Urinary bladder (tissue), 4 donors: ENCODE data around the gene KIF2C. TPM values are rescaled to one million over a fixed set of nuclear protein-coding genes. Genes with fewer than 3 reads are reported as not detected.
"Not testable (repeated sequence)": the region's sequence is repeated elsewhere in the genome, so short reads cannot be mapped to it uniquely, and the experiment has no call there.

ENCODE experiments used
- DNase-seq: peaks from one replicate; pipeline ENCODE4 v3.0.0-alpha.2; 2015; ENCODE audit errors: extremely low spot score
- H3K27ac ChIP-seq: one replicate; pipeline ENCODE4 v1.5.1; 2013; ENCODE audit warnings: low read depth, mild to moderate bottlenecking, moderate library complexity
- H3K36me3 ChIP-seq: one replicate; pipeline ENCODE4 v1.6.1; 2013; ENCODE audit warnings: mild to moderate bottlenecking, moderate library complexity; ENCODE audit not compliant: insufficient read depth
- H3K4me1 ChIP-seq: one replicate; pipeline ENCODE4 v1.6.1; 2013; ENCODE audit warnings: mild to moderate bottlenecking, moderate library complexity; ENCODE audit not compliant: insufficient read depth
- H3K4me3 ChIP-seq: one replicate; pipeline ENCODE4 v1.5.1; 2013; ENCODE audit warnings: low read depth, low read length
- WGBS: extraction: QIAGEN DNeasy Blood & Tissue Kit; methylation state at CpG from one replicate; pipeline ENCODE4 v1.1.7; 2013; 5-methylcytosine and 5-hydroxymethylcytosine counted together
- polyA plus RNA-seq: library from polyadenylated mRNA; stranded (reverse); fragments of 200-250 nt; gene quantifications from one replicate; pipeline ENCODE4 v1.2.3, GENCODE V29; 2013
- small RNA-seq: library from RNA; depleted of rRNA; stranded (forward); fragments of <200 nt; gene quantifications from one replicate; pipeline ENCODE3, GENCODE V24; 2014
- total RNA-seq: library from RNA; depleted of rRNA; stranded (reverse); fragments of >200 nt; gene quantifications from one replicate; pipeline ENCODE4 v1.2.3, GENCODE V29; 2014
- donor health status: healthy with polysubstance abuse.
- donor health status: healthy.

Gene KIF2C
- total and polyA plus RNA-seq, 2 donors: 2.6 to 9.4 TPM

- 52% methylated on average over 12 of the region's 12 CpGs for WGBS
- DNase-seq: no peak
- no peaks in the 10 kb centered on the region for H3K4me1 ChIP-seq
Measured at GRCh38 chr1:44810101-44810761, 70.6 kb downstream of the KIF2C start.

GRCh38 chr1:44810762-44811105 is 71.1 kb downstream of the KIF2C start:
- WGBS: 89% methylated on average over 4 of the region's 4 CpGs
- not testable (repeated sequence) for H3K4me3 ChIP-seq, H3K4me1 ChIP-seq

More at GRCh38 chr1:44810101-44810761, 70.6 kb downstream of the KIF2C start:
- Histone ChIP-seq H3K36me3 (no peaks in the 10 kb centered on the region), H3K4me3 (no peak overlapping the region), H3K27ac (peak overlapping the region; percentile 24)

GRCh38 chr1:44811234-44811633 is 71.6 kb downstream of the KIF2C start:
- Histone ChIP-seq H3K4me1 (no peaks in the 10 kb centered on the region), H3K27ac (no peak overlapping the region), H3K4me3 (no peak overlapping the region), H3K36me3 (no peaks in the 10 kb centered on the region)
- 79% methylated on average over 8 of the region's 8 CpGs for WGBS
- no peak for DNase-seq

More at GRCh38 chr1:44810762-44811105, 71.1 kb downstream of the KIF2C start:
- not testable (repeated sequence) for H3K36me3 ChIP-seq, DNase-seq, H3K27ac ChIP-seq

- H3K27ac ChIP-seq: no peak overlapping the region
- DNase-seq: no peak
- H3K4me3 ChIP-seq: peak overlapping the region; percentile 41
- 52% methylated on average over 48 of the region's 48 CpGs for WGBS
- H3K36me3 ChIP-seq: no peaks in the 10 kb centered on the region
- H3K4me1 ChIP-seq: no peaks in the 10 kb centered on the region
Measured at GRCh38 chr1:44812822-44813543, 73.3 kb downstream of the KIF2C start.

DNA sequence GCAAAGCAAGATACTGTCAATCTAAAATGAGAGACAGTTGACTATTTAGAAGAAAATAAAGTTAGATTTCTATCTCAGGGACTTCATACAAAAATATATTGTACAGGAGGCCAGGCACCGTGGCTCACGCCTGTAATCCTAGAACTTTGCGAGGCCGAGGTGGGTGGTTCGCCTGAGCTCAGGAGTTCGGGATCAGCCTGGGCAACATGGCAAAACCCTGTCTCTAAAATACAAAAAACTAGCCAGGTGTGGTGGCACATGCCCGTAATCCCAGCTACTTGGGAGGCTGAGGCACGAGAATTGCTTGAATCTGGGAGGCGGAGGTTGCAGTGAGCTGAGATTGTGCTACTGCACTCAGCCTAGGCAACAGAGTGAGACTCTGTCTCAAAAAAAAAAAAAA is 76.3 kb downstream of the KIF2C start:
- not testable (repeated sequence) for H3K4me3 ChIP-seq, H3K27ac ChIP-seq, H3K4me1 ChIP-seq, H3K36me3 ChIP-seq, DNase-seq
- WGBS: 88% methylated on average over 9 of the region's 9 CpGs

DNA sequence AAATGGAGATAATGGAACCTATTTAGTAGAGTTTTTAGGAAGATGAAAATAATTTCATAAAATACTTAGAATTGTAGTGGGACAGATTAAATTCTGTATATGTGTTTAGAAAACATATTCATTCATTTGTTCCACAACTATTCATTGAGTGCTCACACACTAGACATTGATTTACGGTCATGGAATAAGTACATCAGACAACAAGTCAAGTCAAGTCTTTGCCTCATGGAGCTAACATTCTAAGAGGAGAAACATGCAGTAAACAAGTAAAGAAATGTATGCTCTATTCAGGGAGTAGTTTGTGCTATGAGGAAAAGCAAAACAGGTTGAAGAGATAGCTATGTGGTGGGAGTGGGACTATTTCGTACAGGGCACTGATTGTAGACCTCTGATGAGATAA is 77.7 kb downstream of the KIF2C start:
- DNase-seq: no peak
- H3K36me3 ChIP-seq: no peaks in the 10 kb centered on the region
- WGBS: 88% methylated on average over 2 of the region's 2 CpGs
- no peak overlapping the region for H3K27ac ChIP-seq
- H3K4me1 ChIP-seq: peaks cover 3% of the 10 kb centered on the region
- no peak overlapping the region for H3K4me3 ChIP-seq

Small RNA genes within 50 kb of the gene (small RNA-seq; reads per million reads assigned to genes)
- 20.7 reads per million, percentile 95 among the genes with 10 or more reads in this experiment for gene RNU5D-1
- 4.8 reads per million, percentile 92 among the genes with 10 or more reads in this experiment for gene RNU5F-1
- 96.0 reads per million, percentile 97 among the genes with 10 or more reads in this experiment for gene SNORD38A
- gene SNORD38B: not detected
- gene SNORD46: 1,738 reads per million, percentile 99 among the genes with 10 or more reads in this experiment
- not detected for gene SNORD55

Other genes starting within 250 kb of the KIF2C start
- gene TMEM53, start 65.4 kb upstream of the KIF2C start, total RNA-seq: 2.4 TPM
- gene TMEM53, start 65.4 kb upstream of the KIF2C start, polyA plus RNA-seq: 13.2 TPM
- gene ARMH1, start 65.1 kb upstream of the KIF2C start, total RNA-seq: 1.4 TPM
- 3.5 TPM for gene ARMH1, start 65.1 kb upstream of the KIF2C start, polyA plus RNA-seq
- gene RNU5D-1, start 8.7 kb upstream of the KIF2C start, total RNA-seq: not detected
- not detected for gene RNU5D-1, start 8.7 kb upstream of the KIF2C start, polyA plus RNA-seq
- 1,711 TPM for gene RPS8, start 35.7 kb downstream of the KIF2C start, total RNA-seq
- gene RPS8, start 35.7 kb downstream of the KIF2C start, polyA plus RNA-seq: 2,358 TPM
- gene BEST4, start 48.3 kb downstream of the KIF2C start, total RNA-seq: not detected
- 0.30 TPM for gene BEST4, start 48.3 kb downstream of the KIF2C start, polyA plus RNA-seq
- gene PLK3, start 60.5 kb downstream of the KIF2C start, total RNA-seq: 4.7 TPM
- 16.0 TPM for gene PLK3, start 60.5 kb downstream of the KIF2C start, polyA plus RNA-seq
- not detected for gene DYNLT4, start 67.5 kb downstream of the KIF2C start, total RNA-seq
- gene DYNLT4, start 67.5 kb downstream of the KIF2C start, polyA plus RNA-seq: 0.35 TPM
- gene BTBD19, start 68.7 kb downstream of the KIF2C start, total RNA-seq: 5.3 TPM
- 4.3 TPM for gene BTBD19, start 68.7 kb downstream of the KIF2C start, polyA plus RNA-seq
- gene PTCH2, start 103.4 kb downstream of the KIF2C start, total RNA-seq: 4.4 TPM
- gene PTCH2, start 103.4 kb downstream of the KIF2C start, polyA plus RNA-seq: 2.2 TPM
- 27.8 TPM for gene EIF2B3, start 246.8 kb downstream of the KIF2C start, total RNA-seq
- gene EIF2B3, start 246.8 kb downstream of the KIF2C start, polyA plus RNA-seq: 23.2 TPM